Neuronal stem cell (in vitro differentiated cells): ENCODE data around the gene CACNA2D4.

ENCODE experiments used
- DNase-seq: peaks from one replicate; pipeline ENCODE4 v3.0.0-alpha.2; 2013; ENCODE audit warnings: low spot score
- H2AFZ ChIP-seq: one replicate; pipeline ENCODE4 v1.6.1; 2013; ENCODE audit warnings: mild to moderate bottlenecking, low read length, inconsistent platforms
- H2AK5ac ChIP-seq: 2 replicates; pipeline ENCODE4 v1.6.1; 2013; ENCODE audit warnings: low read depth, mild to moderate bottlenecking, inconsistent platforms, low read length, moderate library complexity, mixed read lengths
- H2BK120ac ChIP-seq: 2 replicates; pipeline ENCODE4 v1.6.1; 2013; ENCODE audit warnings: low read depth, mild to moderate bottlenecking, inconsistent platforms, low read length, moderate library complexity, mixed read lengths
- H2BK12ac ChIP-seq: one replicate; pipeline ENCODE4 v1.6.1; 2013; ENCODE audit warnings: low read length, inconsistent platforms
- H2BK15ac ChIP-seq: 2 replicates; pipeline ENCODE4 v1.6.1; 2013; ENCODE audit warnings: mild to moderate bottlenecking, low read length, inconsistent platforms, mixed read lengths
- H2BK5ac ChIP-seq: one replicate; pipeline ENCODE4 v1.6.1; 2013; ENCODE audit warnings: inconsistent platforms, mild to moderate bottlenecking, low read length, moderate library complexity
- H3K14ac ChIP-seq: one replicate; pipeline ENCODE4 v1.6.1; 2013; ENCODE audit warnings: low read length, inconsistent platforms
- H3K18ac ChIP-seq: 2 replicates; pipeline ENCODE4 v1.6.1; 2013; ENCODE audit warnings: low read length, inconsistent platforms
- H3K23ac ChIP-seq: 2 replicates; pipeline ENCODE4 v1.6.1; 2013; ENCODE audit warnings: low read depth, mild to moderate bottlenecking, mixed read lengths, low read length, inconsistent platforms; ENCODE audit not compliant: poor library complexity
- H3K27ac ChIP-seq: replicated peaks from 3 replicates; pipeline ENCODE4 v1.5.1; 2013; ENCODE audit warnings: low read length, inconsistent platforms
- H3K27me3 ChIP-seq, 3 experiments: 2 replicates each; pipeline ENCODE4 v1.6.1; 2013; ENCODE audit warnings: low read length in 3 of 3, mild to moderate bottlenecking in 2 of 3, inconsistent platforms in 1 of 3, low read depth in 1 of 3, mixed read lengths in 1 of 3, moderate library complexity in 1 of 3; ENCODE audit not compliant: control insufficient read depth in 3 of 3, insufficient read depth in 3 of 3
- H3K36me3 ChIP-seq, 2 donors: replicated peaks in 1 of 2; 2 replicates each; pipeline ENCODE4 v1.6.1; 2013; ENCODE audit warnings: low read length in 2 of 2; ENCODE audit not compliant: control insufficient read depth in 2 of 2, insufficient read depth in 2 of 2
- H3K4ac ChIP-seq: 2 replicates; pipeline ENCODE4 v1.6.1; 2013; ENCODE audit warnings: inconsistent platforms, mild to moderate bottlenecking, low read length, moderate library complexity
- H3K4me1 ChIP-seq, 2 donors: 1 replicate in 1 of 2; 2 replicates in 1 of 2; pipeline ENCODE4 v1.6.1; 2013; ENCODE audit warnings: low read length in 2 of 2, low read depth in 1 of 2; ENCODE audit not compliant: control insufficient read depth in 2 of 2, insufficient read depth in 1 of 2
- H3K4me2 ChIP-seq: one replicate; pipeline ENCODE4 v1.6.1; 2013; ENCODE audit warnings: mild to moderate bottlenecking, low read length, inconsistent platforms; ENCODE audit not compliant: insufficient read depth, poor library complexity, severe bottlenecking
- H3K4me3 ChIP-seq, 2 donors: 2 replicates each; pipeline ENCODE4 v1.5.1; 2013; ENCODE audit warnings: low read length in 2 of 2, mild to moderate bottlenecking in 2 of 2, inconsistent platforms in 1 of 2, moderate library complexity in 1 of 2
- H3K79me1 ChIP-seq: one replicate; pipeline ENCODE4 v1.6.1; 2013; ENCODE audit warnings: low read depth, mild to moderate bottlenecking, inconsistent platforms, low read length, moderate library complexity
- H3K9ac ChIP-seq: one replicate; pipeline ENCODE4 v1.6.1; 2013; ENCODE audit warnings: mild to moderate bottlenecking, low read depth, low read length, inconsistent platforms; ENCODE audit not compliant: poor library complexity
- H3K9me3 ChIP-seq, 2 donors: replicated peaks in 1 of 2; 2 replicates each; pipeline versions ENCODE3 to v1.6.1; 2013; ENCODE audit warnings: low read length in 2 of 2, mild to moderate bottlenecking in 2 of 2, inconsistent platforms in 1 of 2, low read depth in 1 of 2, mixed read lengths in 1 of 2, moderate library complexity in 1 of 2; ENCODE audit not compliant: control insufficient read depth in 2 of 2, insufficient read depth in 1 of 2
- H4K8ac ChIP-seq: one replicate; pipeline ENCODE4 v1.6.1; 2013; ENCODE audit warnings: low read depth, mild to moderate bottlenecking, inconsistent platforms, low read length, moderate library complexity
- H4K91ac ChIP-seq: one replicate; pipeline ENCODE4 v1.6.1; 2013; ENCODE audit warnings: low read length, low read depth, mild to moderate bottlenecking, inconsistent platforms; ENCODE audit not compliant: poor library complexity
- WGBS, 2 donors: extraction: QIAGEN DNeasy Blood & Tissue Kit; methylation state at CpG; one replicate each; pipeline ENCODE4 v1.1.7; 2013; ENCODE audit warnings: missing lambda C conversion rate in 2 of 2, mixed read lengths in 1 of 2; ENCODE audit not compliant: insufficient read length in 2 of 2, insufficient replicate concordance in 1 of 2; ENCODE audit errors: extremely low coverage in 2 of 2; 5-methylcytosine and 5-hydroxymethylcytosine counted together

The CACNA2D4 gene

GRCh38 chr12:1822699-1823098 lies 95.8 kb downstream of the CACNA2D4 start:
- no peak overlapping the region for H4K91ac ChIP-seq
- H3K23ac ChIP-seq = no peak overlapping the region
- H2BK12ac ChIP-seq = no peak overlapping the region
- no peak overlapping the region for H2BK15ac ChIP-seq
- no CpG with 5 or more reads among the region's 11 CpGs for WGBS, 2 donors
- no peak overlapping the region for H3K27ac ChIP-seq
- H2BK120ac ChIP-seq = no peak overlapping the region
- DNase-seq = no peak
- no peak overlapping the region for H2BK5ac ChIP-seq
- H3K9ac ChIP-seq = no peak overlapping the region
- H3K18ac ChIP-seq = peak overlapping the region; percentile 61
- peaks cover 0 to 6% of the 10 kb centered on the region in 2 donors for H3K4me1 ChIP-seq
- peaks cover 0 to 73% (median 30%) of the 10 kb centered on the region in 3 experiments for H3K27me3 ChIP-seq
- H3K4ac ChIP-seq = no peak overlapping the region
- H3K36me3 ChIP-seq = no peaks in the 10 kb centered on the region
- H3K9me3 ChIP-seq = peaks cover 0 to 3% of the 10 kb centered on the region in 2 donors
- no peak overlapping the region for H3K4me2 ChIP-seq
- peak overlapping the region; percentile 16 for H2AK5ac ChIP-seq
- no peak overlapping the region for H3K14ac ChIP-seq
- no peak overlapping the region for H2AFZ ChIP-seq
- no peak overlapping the region for H4K8ac ChIP-seq
- H3K4me3 ChIP-seq = no peak overlapping the region
- H3K79me1 ChIP-seq = no peaks in the 10 kb centered on the region

GRCh38 chr12:1821805-1822204 lies 96.6 kb downstream of the CACNA2D4 start:
- no peak overlapping the region for H2BK120ac ChIP-seq
- H2BK5ac ChIP-seq = no peak overlapping the region
- H3K18ac ChIP-seq = no peak overlapping the region
- no CpG with 5 or more reads among the region's 12 CpGs for WGBS, 2 donors
- DNase-seq = no peak
- H4K91ac ChIP-seq = no peak overlapping the region
- no peaks in the 10 kb centered on the region for H3K79me1 ChIP-seq
- H3K36me3 ChIP-seq = no peaks in the 10 kb centered on the region
- peaks cover under 1 to 6% of the 10 kb centered on the region in 2 donors for H3K4me1 ChIP-seq
- H3K14ac ChIP-seq = no peak overlapping the region
- no peak overlapping the region for H2BK12ac ChIP-seq
- H3K23ac ChIP-seq = no peak overlapping the region
- no peak overlapping the region for H3K4me2 ChIP-seq
- no peak overlapping the region for H4K8ac ChIP-seq
- no peak overlapping the region for H3K4ac ChIP-seq
- H2AK5ac ChIP-seq = no peak overlapping the region
- H2AFZ ChIP-seq = no peak overlapping the region
- H3K27me3 ChIP-seq = peaks cover 0 to 77% (median 30%) of the 10 kb centered on the region in 3 experiments
- H3K27ac ChIP-seq = no peak overlapping the region
- H3K9ac ChIP-seq = no peak overlapping the region
- H2BK15ac ChIP-seq = peak overlapping the region; percentile 34
- peaks cover 5 to 8% of the 10 kb centered on the region in 2 donors for H3K9me3 ChIP-seq
- no peak overlapping the region for H3K4me3 ChIP-seq

GRCh38 chr12:1820896-1821291 lies 97.6 kb downstream of the CACNA2D4 start:
- Histone ChIP-seq H3K18ac (no peak overlapping the region), H2BK12ac (no peak overlapping the region), H3K4me1 (peaks cover 4% of the 10 kb centered on the region in 2 donors), H3K14ac (no peak overlapping the region), H2BK120ac (no peak overlapping the region), H4K8ac (no peak overlapping the region), H3K4me2 (no peak overlapping the region), H2BK15ac (no peak overlapping the region), H3K36me3 (no peaks in the 10 kb centered on the region), H3K27me3 (peaks cover 0 to 78% (median 30%) of the 10 kb centered on the region in 3 experiments), H3K9me3 (peaks cover 8 to 11% of the 10 kb centered on the region in 2 donors), H3K23ac (peak overlapping the region; percentile 1), H2AK5ac (peak overlapping the region; percentile 88), H2BK5ac (no peak overlapping the region), H3K79me1 (no peaks in the 10 kb centered on the region), H3K4ac (no peak overlapping the region), H2AFZ (no peak overlapping the region), H4K91ac (no peak overlapping the region), H3K4me3 (peak overlapping the region in 1 of 2 donors; percentile 56), H3K27ac (no peak overlapping the region), H3K9ac (no peak overlapping the region)
- WGBS, 2 donors = no CpG with 5 or more reads among the region's 11 CpGs
- no peak for DNase-seq

- Histone ChIP-seq H2AK5ac (peak within 1 kb of the TSS; percentile 88), H2AFZ (no peak within 1 kb of the TSS), H4K91ac (no peak within 1 kb of the TSS), H2BK12ac (peak within 1 kb of the TSS; percentile 53), H4K8ac (no peak within 1 kb of the TSS), H2BK15ac (peak within 1 kb of the TSS; percentile 52), H3K36me3 (no peaks in the 10 kb centered on the region), H3K14ac (peak within 1 kb of the TSS; percentile 87), H3K18ac (peak within 1 kb of the TSS; percentile 68), H3K9me3 (peaks cover 8 to 11% of the 10 kb centered on the region in 2 donors), H3K23ac (peak within 1 kb of the TSS; percentile 1), H2BK120ac (no peak within 1 kb of the TSS), H2BK5ac (no peak within 1 kb of the TSS), H3K27ac (no peak within 1 kb of the TSS), H3K4me1 (peaks cover 4% of the 10 kb centered on the region in 2 donors), H3K79me1 (no peaks in the 10 kb centered on the region), H3K4me3 (peak within 1 kb of the TSS in 1 of 2 donors; percentile 56), H3K9ac (peak within 1 kb of the TSS; percentile 66), H3K4ac (no peak within 1 kb of the TSS), H3K4me2 (no peak within 1 kb of the TSS), H3K27me3 (peaks cover 0 to 72% (median 30%) of the 10 kb centered on the region in 3 experiments)
- no CpG with 5 or more reads among the region's 34 CpGs for WGBS, 2 donors
- no peak for DNase-seq
Observed at GRCh38 chr12:1820191-1820895, 98.1 kb downstream of the CACNA2D4 start, which contains the start of gene LRTM2. Gene LRTM2, plus strand, starts transcription at chr12:1820565. Its CDS starts 7,584 bp downstream, at chr12:1828149.
